ENCODE results near the gene UNC5C.

Gene UNC5C

GRCh38 chr4:95193391-95194224 is 355.2 kb downstream of the UNC5C start:
- TF ChIP-seq CTCF (conservative IDR thresholded peaks at IDR 0.05; ENCODE audit: low read depth, low read length) = no peak
- no peak overlapping the region for H3K9ac ChIP-seq

GRCh38 chr4:95191537-95191936 is 357.2 kb downstream of the UNC5C start:
- Histone ChIP-seq H3K4me2 (no peak overlapping the region), H2AFZ (ENCODE audit: low read depth) (no peak overlapping the region), H3K79me2 (ENCODE audit: insufficient read depth, low read depth) (no peaks in the 10 kb centered on the region), H3K27ac (no peak overlapping the region), H4K20me1 (ENCODE audit: insufficient read depth) (no peaks in the 10 kb centered on the region), H3K4me1 (ENCODE audit: low read depth, poor library complexity, severe bottlenecking) (no peaks in the 10 kb centered on the region), H3K27me3 (ENCODE audit: insufficient read depth, low read depth) (no peaks in the 10 kb centered on the region), H3K36me3 (ENCODE audit: insufficient read depth) (no peaks in the 10 kb centered on the region), H3K9ac (no peak overlapping the region), H3K4me3 (IDR thresholded peaks at IDR 0.05; ENCODE audit: insufficient read depth, low read depth, low read length) (no peak overlapping the region)
- TF ChIP-seq CTCF (conservative IDR thresholded peaks at IDR 0.05; ENCODE audit: low read depth, low read length) = no peak

More at GRCh38 chr4:95193391-95194224, 355.2 kb downstream of the UNC5C start:
- no peak overlapping the region for H3K27ac ChIP-seq
- H4K20me1 ChIP-seq (ENCODE audit: insufficient read depth) = no peaks in the 10 kb centered on the region
- no peaks in the 10 kb centered on the region for H3K4me1 ChIP-seq (ENCODE audit: low read depth, poor library complexity, severe bottlenecking)
- H3K79me2 ChIP-seq (ENCODE audit: insufficient read depth, low read depth) = no peaks in the 10 kb centered on the region
- no peaks in the 10 kb centered on the region for H3K36me3 ChIP-seq (ENCODE audit: insufficient read depth)
- H3K4me2 ChIP-seq = no peak overlapping the region
- no peak overlapping the region for H3K4me3 ChIP-seq (IDR thresholded peaks at IDR 0.05; ENCODE audit: insufficient read depth, low read depth, low read length)
- H2AFZ ChIP-seq (ENCODE audit: low read depth) = no peak overlapping the region
- no peaks in the 10 kb centered on the region for H3K27me3 ChIP-seq (ENCODE audit: insufficient read depth, low read depth)

DNA sequence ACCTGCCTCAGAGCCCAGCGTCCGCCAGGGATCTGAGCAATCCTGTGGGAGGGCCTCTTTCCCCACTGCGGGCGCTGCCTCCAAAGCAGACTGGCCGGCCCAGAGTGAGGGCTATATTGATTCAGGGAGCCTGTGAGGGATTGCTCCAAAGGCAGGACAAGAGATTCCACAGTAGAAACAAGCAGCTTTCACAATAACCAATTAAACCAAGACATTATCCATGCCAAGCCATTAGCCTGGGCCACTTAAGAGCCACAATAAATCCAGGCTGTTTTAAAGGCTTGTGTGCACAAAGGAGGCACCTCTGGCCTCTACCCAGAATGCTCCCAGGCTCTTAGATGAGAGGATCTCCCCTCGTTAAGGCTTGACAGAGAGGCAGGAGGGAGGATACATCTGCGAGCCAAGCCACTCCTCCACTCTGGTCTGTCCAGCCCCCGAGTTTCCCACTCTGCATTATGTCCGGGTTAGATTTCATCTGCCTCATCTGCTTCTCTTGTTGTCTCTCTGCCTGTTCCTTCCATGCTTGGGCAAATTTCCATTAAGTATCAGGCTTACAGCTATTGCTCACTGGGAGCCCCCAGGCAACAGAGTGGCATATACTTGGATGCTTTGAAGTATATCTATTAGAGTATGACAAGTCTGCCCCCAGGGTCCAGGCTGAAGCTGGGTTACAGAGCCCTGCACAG is 357.9 kb downstream of the UNC5C start:
- no peaks in the 10 kb centered on the region for H3K27me3 ChIP-seq (ENCODE audit: insufficient read depth, low read depth)
- no peaks in the 10 kb centered on the region for H4K20me1 ChIP-seq (ENCODE audit: insufficient read depth)
- no peaks in the 10 kb centered on the region for H3K79me2 ChIP-seq (ENCODE audit: insufficient read depth, low read depth)
- H3K9ac ChIP-seq = no peak overlapping the region
- no peak overlapping the region for H3K4me2 ChIP-seq
- no peak overlapping the region for H3K4me3 ChIP-seq (IDR thresholded peaks at IDR 0.05; ENCODE audit: insufficient read depth, low read depth, low read length)
- no peaks in the 10 kb centered on the region for H3K4me1 ChIP-seq (ENCODE audit: low read depth, poor library complexity, severe bottlenecking)
- TF ChIP-seq CTCF (conservative IDR thresholded peaks at IDR 0.05; ENCODE audit: low read depth, low read length) = no peak
- no peak overlapping the region for H2AFZ ChIP-seq (ENCODE audit: low read depth)
- H3K36me3 ChIP-seq (ENCODE audit: insufficient read depth) = no peaks in the 10 kb centered on the region
- H3K27ac ChIP-seq = no peak overlapping the region

DNA sequence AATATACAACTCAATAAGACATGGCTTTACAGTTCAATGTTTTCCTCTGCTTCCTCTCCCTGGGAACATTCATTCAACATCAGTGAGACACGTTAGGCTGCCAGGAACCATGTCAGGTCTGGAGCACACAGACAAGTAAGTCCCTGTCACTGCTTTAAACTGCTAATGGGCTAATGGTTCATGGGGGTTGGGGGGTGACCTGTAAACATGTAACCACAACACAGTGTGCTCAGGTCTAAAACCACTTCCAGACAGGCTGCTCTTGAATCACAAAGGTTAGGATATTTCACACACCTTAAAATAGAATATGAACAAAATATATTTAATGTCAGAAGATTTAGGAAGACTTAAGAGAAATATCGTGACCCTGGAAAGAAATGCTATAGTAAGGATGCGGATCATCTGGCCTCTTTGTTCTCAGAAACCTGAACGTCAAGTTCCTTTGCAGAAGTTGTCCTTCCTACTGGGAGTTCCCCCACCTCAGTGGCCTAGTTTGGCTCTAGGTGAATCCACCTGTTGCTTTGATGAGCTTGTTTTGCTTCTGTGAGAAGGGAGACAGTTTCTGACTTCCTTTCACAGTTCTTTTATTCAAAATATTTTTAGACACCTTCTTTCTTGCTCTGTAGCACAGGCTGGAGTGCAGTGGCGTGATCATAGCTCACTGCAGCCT is 359.9 kb downstream of the UNC5C start:
- Histone ChIP-seq H3K4me2 (no peak overlapping the region), H3K4me3 (IDR thresholded peaks at IDR 0.05; ENCODE audit: insufficient read depth, low read depth, low read length) (no peak overlapping the region), H3K36me3 (ENCODE audit: insufficient read depth) (no peaks in the 10 kb centered on the region), H3K27ac (no peak overlapping the region), H3K9ac (no peak overlapping the region), H2AFZ (ENCODE audit: low read depth) (no peak overlapping the region), H3K27me3 (ENCODE audit: insufficient read depth, low read depth) (no peaks in the 10 kb centered on the region), H4K20me1 (ENCODE audit: insufficient read depth) (no peaks in the 10 kb centered on the region), H3K4me1 (ENCODE audit: low read depth, poor library complexity, severe bottlenecking) (no peaks in the 10 kb centered on the region), H3K79me2 (ENCODE audit: insufficient read depth, low read depth) (no peaks in the 10 kb centered on the region)
- no peak for TF ChIP-seq CTCF (conservative IDR thresholded peaks at IDR 0.05; ENCODE audit: low read depth, low read length)
